IPS DF 19.7 (cell line): Measurements from ENCODE around the gene IL1RL1.
"Not testable (repeated sequence)": the region's sequence is repeated elsewhere in the genome, so short reads cannot be mapped to it uniquely, and the experiment has no call there.

Experiments used
- DNase-seq: peaks from one replicate; pipeline ENCODE4 v3.0.0-alpha.2; 2013; ENCODE audit warnings: low read depth, low spot score

IL1RL1 gene

DNA sequence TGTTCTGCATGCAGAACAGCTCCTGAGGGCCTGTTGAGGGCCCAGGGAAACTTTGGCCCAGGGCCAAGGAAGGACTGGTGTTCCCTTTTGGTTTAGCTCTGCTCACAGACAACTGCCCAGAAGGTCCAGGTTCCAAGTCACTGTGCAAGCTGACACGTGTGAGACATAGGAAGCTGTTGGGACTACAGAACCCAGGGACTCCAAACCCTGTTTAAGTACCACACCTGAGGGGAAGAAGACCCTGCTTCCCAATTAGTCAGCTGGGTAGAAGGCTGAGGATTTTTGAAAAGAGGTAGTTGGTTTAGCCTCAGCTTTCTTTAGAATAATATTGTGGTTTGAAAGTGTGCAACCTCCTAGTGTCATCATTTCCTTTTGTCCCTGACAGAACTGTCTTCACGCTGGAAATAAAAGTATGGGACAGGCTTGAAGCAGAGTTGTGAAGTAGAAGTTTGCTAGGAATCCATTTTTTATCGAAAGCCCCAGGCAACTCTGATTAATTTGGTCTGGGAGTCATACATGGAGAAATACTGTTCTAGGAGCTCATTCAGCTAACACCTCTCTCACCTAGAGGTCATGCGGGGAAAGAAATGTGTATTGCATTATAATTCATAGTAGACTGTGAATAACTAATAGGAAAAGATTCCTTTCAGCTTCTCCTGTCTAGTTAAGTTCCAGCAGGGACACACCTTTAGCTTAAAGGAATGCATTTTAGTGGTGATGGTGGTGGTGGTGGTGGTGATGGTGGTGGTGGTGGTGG, 19.9 kb upstream of the IL1RL1 start:
- DNase-seq, result no peak

DNA sequence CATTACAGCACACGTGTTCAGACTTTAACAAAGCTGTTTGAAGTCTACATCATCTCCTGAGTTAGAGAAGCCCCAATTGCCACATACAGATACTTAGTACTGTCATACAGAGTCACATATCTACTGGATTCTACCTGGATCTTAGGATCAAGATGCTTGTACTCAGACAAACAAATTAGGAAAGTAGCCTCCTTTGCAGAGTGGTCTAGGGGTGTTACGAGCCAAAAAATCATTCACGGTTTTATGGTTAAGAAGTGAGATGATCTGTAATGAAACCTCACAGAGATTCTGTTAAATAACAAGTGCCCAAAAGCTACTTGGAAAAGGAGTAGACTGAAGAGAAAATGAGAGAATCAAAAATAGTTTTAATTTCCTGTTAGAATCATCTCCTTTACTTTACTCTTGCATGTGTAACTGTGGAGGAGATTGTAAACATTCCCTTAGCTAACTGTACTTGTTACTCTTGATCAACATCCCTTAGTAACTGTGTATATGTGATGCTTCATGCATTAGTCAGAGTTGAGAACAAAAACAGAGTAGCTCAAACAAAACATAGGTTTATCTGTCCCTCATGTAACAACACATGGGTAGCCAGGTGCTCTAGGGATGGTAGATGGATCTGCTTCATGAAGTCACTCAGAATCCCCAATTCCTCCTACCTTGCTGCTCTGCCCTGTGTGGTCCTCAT, 16.4 kb upstream of the IL1RL1 start:
- DNase-seq, result no peak

DNA sequence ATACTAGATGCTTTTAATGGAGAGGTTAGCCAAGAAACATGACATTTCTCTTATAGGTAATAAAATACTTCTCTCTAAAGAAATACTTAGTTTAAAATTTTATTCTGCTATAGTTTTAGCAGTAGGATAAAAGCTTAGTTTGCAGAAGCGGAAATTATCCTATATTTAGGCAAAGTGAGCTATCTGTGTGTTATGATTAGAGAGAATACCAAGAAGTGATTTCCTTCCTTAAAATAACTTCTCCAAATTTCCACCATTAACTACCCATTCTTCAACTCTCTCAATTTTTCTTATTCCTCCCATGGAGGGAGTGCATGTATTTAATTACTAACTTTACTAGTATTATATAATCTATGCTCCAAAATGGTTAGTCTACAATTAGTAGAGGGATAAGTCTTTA, 15.8 kb upstream of the IL1RL1 start:
- no peak for DNase-seq

- DNase-seq, result no peak
These were observed 14.9 kb upstream of the IL1RL1 start for GRCh38 chr2:102296449-102296848.

DNA sequence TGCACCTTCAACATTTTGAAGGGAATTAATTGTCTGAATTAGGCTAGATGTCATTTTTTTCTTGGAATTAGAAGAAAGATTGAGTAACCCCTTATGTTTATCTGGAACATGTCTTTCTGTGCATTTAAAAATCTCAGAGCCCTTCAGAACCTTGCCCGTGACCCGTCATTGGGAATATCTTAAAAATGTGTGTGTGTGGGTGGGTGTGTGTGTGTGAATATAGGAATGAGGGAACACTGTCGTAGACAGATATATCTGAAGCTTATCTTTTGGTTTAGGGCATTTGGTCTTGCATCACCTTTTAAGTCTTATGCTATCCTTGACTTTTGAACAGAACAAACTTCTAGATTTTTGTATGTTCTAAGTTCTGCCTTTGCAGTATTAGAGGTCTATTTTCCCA, 13.5 kb upstream of the IL1RL1 start:
- DNase-seq, result no peak

- peak; percentile 57 for DNase-seq
These were observed 9.4 kb upstream of the IL1RL1 start for GRCh38 chr2:102301867-102302362.

DNA sequence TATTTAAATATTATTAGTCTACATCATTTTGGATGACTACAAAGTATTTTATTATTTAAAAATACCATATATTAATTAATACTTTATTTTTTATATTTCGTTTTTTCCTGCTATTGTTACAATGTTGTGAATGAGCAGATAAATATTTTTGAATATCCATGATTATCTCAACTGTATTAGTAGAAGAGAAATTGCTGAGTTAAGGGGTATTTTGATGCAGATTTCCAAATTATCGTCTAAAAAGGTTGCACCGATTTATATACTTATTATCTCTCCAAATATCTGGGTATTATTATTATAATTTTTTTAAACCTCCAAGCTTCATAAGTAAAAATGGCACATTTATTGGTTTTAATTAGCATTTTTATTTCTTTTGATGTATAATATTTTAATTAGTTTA, 8.9 kb upstream of the IL1RL1 start:
- no peak for DNase-seq

DNA sequence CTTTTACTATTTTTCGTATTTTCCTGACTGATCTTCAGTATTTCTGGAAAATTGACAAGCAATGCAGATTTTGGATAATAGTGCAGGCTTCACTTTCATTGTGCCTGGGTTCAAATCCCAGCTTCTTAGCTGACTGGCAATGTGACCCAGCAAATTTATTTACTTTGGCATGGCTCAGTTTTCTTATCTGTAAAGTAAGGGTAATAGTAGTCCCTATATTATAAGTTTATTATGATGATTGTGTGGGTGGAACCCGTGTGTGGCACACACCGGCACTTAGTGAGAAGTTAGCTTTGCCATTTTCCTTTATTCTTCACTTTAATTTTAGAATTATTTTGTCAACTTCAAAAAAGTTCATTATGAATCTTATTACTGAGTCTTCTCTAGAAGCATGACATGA, 7.8 kb upstream of the IL1RL1 start:
- DNase-seq, result no peak

DNA sequence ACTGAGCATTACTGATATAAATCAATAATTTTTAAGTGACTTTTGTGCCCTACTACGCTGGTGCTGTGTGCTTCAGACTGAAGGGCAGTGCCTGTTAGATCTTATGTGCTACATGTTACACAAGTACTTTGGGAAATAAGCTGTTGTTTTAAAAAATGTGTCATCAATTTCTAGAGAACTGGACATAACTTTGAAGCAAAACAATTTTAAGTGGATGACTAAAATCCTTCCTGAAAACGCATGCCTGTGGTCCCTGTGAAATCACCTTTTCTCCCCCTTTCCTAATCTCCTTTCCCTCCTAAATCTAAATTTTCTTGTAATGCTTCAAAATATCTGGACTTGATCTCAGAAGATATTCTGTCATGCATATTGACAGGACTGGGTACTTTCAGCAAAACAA, 7.1 kb upstream of the IL1RL1 start:
- DNase-seq, result no peak

GRCh38 chr2:102304711-102305611, 6.4 kb upstream of the IL1RL1 start:
- no peak for DNase-seq

GRCh38 chr2:102306125-102306524, 5.2 kb upstream of the IL1RL1 start:
- no peak for DNase-seq

DNA sequence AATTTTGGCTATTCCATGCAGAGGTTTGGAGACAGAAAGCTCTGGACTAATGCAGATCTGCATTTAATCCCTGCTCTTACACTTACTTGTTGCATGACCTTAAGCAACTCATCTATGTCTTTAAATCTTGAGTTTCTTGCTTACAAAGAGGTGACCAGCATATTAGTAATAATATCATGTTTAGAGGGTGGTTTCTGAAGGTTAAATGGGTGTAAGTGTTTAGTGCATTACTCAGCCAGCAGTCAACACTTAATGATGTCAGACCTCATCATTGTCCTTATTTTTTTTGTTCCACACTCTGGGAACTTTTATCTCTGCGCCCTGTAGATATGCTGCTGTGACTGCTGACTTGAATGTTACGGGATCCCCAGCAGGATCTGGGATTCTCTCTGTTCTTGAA, 1.7 kb downstream of the IL1RL1 start:
- DNase-seq, result no peak

- no peak for DNase-seq
These were observed 2.1 kb downstream of the IL1RL1 start for GRCh38 chr2:102313471-102313870.

DNA sequence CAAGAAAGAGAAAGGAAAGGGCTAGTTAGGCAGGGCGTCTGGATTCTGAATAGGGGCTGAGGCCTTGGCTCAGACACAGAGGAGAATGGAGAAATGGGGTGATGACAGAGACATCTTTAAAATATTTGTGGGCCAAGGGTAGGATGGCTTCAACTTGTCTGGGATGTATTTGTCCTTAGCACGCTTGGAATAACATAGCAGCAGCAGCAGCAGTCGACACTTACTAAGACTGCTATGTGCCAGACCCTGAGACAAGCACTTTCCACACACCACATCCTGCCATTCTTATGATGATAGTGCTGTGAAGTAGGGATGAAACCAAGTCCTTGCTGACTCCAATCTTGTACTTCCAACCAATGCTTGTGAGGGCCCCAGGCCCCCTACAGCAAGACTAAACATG, 2.6 kb downstream of the IL1RL1 start:
- no peak for DNase-seq

- DNase-seq, result no peak
These were observed 4.6 kb downstream of the IL1RL1 start for GRCh38 chr2:102315921-102316320.

DNA sequence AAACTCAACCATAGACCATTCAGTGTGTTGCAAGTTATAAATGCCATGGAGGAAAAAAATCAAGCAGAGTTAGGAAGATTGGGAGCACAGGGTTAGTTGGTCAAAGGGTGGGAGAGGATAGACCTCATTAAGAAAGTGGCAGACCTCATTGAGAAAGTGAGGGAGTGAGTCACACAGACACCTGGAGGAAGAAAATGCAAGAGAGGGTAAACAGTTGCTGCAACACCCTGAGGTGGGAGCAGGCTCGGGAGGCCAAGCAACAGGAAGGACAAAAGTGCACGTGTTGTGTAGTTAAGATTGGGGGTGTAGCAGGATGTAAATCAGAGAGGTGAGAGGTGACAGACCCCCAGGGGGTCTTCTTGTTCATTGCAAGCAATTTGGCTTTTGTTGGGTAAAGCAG, 6.4 kb downstream of the IL1RL1 start:
- no peak for DNase-seq

DNA sequence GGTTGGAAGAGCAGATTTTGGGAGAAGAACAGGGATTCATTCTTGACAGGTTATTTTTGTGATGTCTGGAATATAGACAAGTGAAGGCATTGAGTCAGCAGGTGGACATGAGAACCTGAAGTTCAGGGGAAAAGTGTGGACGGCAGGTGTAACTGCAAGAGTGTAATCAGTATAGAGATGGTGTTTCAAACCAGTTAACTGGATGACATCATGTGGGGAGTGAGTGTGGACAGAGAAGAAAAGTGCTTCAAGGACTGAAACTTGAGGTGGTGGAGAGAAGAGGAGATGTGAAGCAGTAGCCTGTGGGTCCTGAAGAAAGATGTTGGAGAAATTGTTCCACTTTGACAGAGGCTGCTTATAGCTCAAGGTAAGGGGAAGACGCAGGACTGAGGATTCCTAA, 7.1 kb downstream of the IL1RL1 start:
- no peak for DNase-seq

DNA sequence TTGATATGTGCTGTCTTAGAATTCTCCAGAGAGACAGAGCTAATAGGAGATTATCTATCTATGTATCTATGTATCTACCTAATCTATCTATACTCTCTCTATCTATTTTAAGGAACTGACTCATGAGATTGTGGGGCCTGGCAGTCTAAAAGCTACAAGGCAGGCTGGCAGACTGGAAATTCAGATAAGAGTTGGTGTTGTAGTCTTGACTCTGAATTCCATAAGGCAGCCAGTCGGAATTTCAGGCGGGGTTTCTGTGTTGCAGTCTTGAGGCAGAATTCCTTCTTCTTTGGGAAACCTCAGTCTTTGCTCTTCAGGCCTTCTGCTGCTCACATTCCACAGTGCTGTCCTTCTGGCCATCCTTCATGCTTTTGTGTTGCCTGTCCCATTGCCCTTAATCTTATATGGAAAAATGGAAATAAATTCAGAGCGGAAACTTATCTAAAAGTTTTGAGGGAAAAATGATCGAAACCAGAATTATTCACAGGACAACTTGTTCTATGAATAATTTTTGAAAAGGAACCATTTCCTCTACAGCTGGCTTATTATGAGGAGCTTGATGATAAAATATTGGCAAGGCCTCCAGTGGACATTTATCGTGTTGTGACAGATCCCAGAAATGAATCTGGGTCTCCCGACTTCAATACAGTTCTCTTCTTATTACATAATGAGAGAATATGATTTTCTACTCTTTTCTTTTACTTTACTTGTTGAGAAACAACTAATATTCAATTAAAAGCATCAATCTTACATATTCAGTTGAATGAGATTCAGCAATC, 10.8 kb downstream of the IL1RL1 start:
- no peak for DNase-seq

DNA sequence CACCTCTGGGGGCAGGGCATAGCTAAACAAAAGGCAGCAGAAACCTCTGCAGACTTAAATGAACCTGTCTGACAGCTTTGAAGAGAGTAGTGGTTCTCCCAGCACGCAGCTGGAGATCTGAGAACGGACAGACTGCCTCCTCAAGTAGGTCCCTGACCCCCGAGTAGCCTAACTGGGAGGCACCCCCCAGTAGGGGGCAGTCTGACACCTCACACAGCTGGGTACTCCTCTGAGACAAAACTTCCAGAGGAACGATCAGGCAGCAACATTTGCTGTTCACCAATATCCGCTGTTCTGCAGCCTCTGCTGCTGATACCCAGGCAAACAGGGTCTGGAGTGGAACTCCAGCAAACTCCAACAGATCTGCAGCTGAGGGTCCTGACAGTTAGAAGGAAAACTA, 13.6 kb downstream of the IL1RL1 start:
- not testable (repeated sequence) for DNase-seq

GRCh38 chr2:102331311-102331980, 20.1 kb downstream of the IL1RL1 start:
- no peak for DNase-seq

DNA sequence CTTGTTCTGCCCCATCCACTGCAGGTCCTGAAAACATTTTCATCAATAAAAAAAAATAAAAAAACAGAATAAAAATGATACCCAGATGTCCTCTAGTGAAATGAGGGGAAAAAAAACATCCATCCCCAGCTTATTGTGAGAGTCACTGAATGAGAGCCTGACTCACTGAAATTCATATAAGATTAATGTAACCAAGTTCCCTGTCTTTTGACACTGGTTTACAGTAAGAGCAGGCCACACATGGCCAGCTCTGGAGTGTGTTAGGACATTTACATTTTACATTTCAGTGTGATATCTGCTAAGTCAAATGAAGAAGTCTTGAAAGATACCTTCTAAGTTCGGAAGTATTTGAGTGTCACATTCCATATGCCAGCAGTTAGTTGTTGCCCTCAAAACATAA, 23.1 kb downstream of the IL1RL1 start:
- DNase-seq, result no peak
